HG02610 (cell line): ENCODE measurements around the gene ARSG.
"Not testable (repeated sequence)": the region's sequence is repeated elsewhere in the genome, so short reads cannot be mapped to it uniquely, and the experiment has no call there.

Experiments used
- ATAC-seq: cut with Tn5 transposase; IDR thresholded peaks from one replicate; pipeline ENCODE4 v1.9.1; 2021; ENCODE audit warnings: mild to moderate bottlenecking, moderate library complexity; ENCODE audit not compliant: unreplicated experiment

The ARSG gene

DNA sequence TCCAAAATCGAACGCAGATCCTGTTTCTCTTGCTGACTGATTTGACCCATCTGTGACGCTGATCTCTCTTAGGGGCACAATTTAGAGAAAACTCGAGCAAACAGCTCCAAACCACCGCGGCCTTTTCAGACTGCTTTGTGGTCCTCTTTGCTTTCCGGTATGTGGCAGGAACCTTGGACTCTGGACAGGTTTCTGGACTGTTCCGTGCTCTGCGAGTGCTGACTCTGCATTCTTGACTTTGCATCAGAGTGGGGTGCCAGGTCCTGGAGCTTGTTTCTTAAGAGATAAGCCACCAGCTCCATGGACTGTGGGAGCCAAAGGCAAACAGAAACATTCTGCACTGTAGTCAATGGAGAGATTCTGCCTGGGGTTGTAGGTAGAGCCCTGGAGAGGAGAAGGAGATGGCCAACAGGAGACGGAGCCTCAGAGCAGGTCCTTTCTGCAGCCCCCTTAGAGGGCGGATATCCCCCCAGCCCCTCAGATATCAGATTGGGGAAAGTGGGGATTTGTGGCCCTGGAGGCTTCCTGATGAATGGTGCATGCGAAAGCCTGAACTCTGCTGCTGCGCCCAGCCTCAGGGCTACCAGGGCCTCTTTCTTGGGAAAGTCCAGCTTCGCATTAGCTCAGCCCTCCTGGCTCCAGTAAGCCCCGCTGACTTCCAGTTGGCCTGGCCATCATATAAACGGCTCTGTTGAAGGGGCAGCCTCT, 100.4 kb downstream of the ARSG start:
- ATAC-seq: no peak

DNA sequence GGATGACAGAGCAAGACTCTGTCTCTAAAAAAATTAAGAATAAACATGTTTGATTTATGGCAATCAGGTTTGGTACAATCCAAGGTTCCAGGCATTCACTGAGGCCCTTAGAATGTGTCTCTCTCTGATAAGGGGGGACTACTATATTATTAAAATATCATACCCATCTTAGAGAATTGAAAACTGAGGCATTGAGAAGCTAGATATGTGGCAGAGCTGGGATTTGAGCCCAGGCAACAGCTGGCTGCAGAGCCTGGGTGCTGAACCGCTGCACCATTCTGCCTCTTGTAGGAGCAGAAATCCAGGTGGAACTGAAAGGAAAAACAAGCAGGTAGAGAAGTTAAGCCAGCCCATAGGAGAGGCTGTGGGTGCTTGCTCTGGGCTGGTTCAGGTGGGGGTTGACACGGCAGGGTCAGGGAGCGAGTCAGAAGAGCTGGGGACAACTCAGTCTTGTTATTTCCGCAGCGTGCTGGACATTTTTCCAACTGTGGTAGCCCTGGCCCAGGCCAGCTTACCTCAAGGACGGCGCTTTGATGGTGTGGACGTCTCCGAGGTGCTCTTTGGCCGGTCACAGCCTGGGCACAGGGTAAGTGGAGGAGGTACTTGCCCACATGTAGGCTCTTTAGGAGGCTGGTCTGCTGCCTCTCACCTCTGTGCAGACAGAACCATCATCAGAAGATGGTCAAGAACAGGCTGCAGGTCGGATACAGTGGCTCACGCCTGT, 103.5 kb downstream of the ARSG start:
- no peak for ATAC-seq

DNA sequence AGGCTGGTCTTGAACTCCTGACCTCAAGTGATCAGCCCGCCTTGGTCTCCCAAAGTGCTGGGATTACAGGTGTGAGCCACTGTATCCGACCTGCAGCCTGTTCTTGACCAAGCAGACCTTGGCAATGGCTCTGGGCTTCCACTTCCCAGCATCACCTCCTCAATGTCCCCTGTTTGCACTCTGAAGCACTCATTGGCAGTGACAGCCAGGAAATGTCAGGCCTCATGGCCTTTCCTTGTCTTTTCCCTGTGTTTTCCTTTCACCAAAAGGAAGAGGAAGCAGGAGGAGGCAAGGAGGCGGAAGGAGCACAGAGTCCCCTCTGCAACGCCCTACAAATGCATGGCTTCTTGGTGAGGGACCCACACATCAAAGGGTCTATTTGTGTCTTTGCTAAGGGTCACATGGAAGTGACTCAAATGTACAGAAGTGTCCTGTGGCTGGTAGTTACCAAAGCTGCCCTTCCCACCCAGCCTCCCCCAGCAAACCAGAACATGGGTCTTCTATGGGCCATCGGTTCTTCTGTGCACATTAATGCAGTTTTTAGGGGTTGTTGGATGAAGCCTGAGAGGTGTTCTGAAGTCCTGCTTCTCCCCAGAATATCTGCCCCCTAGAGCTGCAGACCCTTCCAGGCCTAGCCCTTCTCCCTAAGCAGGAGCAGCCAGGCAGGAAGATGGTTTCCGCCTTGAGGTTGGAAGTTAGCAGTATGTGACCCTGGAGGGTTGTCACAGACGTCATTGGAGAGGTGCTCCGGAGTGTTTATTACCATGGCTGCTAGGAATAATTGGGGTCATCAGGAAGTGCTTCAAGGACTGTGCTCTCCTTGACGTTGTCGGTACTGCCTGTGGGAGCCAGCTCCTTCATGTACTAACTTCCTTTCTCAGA, 105.2 kb downstream of the ARSG start:
- ATAC-seq: no peak

DNA sequence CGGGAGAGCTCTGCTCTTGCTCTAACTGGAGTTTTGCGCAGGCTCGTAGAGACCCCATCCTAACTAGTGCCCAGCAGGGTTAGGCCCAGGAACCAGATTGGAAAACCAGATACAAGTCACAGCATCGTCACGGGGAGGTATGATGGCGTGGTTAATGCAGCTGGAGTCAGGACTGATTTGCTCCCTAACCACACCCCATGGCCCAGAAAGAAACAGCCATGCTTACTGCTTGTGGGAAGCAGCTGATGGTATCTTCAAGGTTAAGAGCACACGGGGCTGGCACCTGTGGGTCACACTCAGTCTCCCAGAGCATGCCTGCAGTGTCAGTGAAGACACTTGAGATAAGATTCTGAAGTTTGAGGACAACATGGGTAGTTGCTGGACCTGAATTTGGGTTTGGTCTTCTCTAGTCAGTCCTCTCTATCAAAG, 105.8 kb downstream of the ARSG start:
- no peak for ATAC-seq

DNA sequence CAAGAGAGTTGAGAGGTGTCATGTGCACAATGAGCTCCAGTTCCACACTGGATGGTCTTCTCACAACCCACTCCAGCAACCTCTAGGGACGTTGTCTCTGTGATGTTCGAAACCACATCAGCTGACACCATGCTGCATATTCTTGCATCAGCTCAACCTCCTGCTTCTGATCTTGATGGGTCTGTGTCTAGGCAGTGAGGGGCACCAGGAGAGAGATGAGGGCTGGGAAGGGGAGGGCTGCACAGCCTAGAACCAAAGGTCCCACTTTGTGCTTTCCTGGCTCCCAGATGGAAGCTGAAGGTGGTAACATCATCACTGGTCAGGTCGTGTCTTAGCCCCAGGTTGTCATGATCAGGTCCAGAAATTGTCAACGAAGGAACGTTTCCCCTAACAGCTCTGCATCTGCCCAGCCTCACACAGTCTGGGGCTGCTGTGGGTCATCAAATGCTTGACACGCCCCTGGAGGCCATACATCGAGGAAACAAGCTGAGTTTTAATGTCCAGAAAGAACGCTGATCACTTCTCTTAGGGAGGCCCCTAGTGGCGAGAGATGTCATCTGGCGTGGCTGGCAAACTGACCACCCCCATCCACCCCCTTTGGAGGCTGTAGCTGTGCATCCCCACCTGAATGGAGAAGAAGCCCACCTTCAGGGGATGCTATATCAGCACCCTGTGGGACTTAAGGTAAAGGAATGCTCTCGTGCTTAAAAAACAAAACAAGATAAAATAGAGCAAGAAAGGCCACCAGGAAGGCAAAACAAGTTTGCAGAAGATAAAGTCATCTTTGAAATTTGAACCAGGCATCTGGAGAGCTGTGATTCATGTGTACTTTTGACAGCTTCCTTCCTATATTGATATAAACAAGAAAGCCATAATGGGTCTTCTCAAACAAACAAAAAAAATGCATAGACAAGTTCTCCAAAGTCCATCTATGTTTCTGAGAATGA, 107.7 kb downstream of the ARSG start:
- peak; percentile 70 for ATAC-seq

DNA sequence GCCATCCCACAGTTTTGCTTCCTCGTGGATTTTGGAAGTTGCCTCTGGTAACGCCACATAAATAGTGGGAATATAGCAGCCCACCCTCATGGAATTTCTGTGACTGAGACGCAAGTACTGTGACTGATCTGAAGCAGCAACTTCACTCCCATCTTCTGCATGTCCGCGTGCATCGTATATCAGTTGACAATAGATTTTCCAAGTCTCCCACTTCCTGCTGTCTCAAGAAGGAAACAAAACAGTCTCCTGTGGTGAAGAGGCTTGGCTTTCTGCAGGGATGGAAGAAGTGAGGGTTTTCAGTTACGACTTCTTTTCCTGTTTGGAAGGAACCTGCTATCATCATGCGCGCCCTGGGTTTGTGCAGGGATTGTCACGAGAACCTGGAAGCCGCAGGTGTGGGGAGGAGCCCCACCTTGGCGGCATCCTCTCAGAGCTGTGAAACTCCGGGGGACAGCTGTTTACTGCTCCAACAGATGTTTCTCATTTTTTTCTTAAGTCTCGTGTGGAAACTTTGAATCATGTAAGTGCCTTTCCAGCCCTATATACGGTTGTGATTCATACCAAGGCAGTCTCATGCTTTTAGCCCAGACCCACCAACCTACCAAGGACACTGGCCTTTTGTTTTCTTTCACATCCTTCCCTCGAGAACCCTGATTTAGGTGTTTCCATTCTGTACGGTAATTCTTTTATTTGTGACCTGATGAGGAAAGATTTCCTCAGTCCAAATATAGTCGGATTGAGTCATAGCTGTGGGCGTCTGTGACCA, 108.5 kb downstream of the ARSG start:
- ATAC-seq: no peak

DNA sequence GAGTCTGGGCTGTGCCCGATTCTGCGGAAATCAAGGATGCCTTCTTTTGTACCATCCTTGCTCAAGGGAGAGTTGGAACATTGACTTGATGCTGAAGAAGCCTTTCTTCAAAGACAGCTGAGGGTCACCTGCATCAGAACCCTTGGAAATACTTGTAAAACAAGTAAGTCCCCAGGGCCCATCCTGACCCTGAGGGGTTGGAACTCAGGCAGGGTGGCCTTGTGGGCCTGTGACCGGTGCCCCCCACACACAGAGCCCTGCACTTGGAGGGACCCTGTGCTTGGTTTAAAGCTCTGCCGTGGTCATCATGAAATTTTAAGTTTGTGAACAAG, 109.1 kb downstream of the ARSG start:
- no peak for ATAC-seq

DNA sequence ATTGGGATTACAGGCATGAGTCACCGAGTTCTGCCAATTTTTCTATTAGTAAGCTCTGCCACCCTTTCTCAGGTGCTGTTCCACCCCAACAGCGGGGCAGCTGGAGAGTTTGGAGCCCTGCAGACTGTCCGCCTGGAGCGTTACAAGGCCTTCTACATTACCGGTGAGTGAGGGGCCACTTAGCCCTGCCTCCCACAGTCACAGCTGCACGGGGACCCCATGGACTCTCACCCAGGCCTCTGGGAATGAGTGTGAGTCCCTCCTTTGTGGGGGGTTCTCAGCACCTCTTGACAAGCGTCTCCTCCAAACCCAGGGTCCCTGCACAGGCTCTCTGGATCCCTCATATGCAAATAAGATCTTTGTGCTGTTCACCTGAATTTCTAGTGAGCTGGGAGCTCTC, 110.0 kb downstream of the ARSG start:
- no peak for ATAC-seq

DNA sequence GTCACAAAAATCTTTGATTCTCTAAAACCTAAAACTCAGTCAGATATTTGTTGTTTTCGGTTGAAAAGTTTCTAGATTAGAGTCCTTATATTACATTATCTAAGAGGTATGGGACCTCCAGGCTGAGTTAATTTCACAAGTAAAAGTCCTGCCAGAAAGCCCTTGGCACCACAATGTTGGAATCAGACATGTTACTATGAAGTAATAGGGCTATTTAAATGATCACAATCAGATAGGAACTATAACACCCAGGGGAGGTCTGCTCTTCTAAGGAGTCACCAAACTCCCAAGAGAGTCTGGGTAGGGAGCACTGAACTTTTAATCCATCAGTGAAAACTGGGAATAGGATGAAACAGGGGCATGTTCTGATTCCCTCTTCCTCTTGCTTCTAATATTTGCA, 111.8 kb downstream of the ARSG start:
- ATAC-seq: no peak

DNA sequence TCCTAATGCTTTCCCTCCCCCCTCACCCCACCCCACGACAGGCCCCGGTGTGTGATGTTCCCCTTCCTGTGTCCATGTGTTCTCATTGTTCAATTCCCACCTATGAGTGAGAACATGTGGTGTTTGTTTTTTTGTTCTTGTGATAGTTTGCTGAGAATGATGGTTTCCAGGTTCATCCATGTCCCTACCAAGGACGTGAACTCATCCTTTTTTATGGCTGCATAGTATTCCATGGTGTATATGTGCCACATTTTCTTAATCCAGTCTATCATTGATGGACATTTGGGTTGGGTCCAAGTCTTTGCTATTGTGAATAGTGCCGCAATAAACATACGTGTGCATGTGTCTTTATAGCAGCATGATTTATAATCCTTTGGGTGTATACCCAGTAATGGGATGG, 112.5 kb downstream of the ARSG start:
- ATAC-seq: not testable (repeated sequence)

DNA sequence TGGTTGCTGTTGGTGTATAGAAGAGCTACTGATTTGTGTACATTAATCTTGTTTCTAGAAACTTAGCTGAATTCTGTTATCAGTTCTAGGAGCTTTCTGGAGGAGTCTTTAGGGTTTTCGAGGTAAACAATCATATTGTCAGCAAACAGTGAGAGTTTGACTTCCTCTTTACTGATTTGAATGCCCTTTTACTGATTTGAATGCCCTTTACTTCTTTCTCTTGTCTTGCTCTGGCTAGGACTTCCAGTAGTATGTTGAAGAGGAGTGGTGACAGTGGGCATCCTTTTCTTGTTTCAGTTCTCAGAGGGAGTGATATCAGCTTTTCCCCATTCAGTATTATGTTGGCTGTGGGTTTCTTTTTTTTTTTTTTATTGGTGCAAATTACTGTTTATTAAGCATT, 116.4 kb downstream of the ARSG start:
- not testable (repeated sequence) for ATAC-seq

DNA sequence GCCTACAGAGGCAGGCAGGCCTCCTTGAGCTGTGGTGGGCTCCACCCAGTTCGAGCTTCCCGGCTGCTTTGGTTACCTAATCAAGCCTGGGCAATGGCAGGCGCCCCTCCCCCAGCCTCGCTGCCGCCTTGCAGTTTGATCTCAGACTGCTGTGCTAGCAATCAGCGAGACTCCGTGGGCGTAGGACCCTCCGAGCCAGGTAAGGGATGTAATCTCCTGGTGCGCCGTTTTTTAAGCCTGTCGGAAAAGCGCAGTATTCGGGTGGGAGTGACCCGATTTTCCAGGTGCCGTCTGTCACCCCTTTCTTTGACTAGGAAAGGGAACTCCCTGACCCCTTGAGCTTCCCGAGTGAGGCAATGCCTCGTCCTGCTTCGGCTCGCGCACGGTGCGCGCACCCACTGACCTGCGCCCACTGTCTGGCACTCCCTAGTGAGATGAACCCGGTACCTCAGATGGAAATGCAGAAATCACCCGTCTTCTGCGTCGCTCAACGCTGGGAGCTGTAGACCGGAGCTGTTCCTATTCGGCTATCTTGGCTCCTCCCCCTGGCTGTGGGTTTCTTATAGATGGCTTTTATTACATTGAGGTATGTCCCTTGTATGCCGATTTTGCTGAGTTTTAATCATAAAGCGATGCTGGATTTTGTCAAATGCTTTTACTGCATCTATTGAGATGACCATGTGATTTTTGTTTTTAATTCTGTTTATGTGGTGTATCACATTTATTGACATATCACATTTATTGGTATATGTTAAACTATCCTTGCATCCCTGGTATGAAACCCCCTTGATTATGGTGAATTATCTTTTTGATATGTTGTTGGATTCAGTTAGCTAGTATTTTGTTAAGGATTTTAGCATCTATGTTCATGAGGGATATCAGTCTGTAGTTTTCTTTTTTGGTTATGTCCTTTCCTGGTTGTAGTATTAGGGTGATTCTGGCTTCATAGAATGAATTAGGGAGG, 122.6 kb downstream of the ARSG start:
- not testable (repeated sequence) for ATAC-seq

DNA sequence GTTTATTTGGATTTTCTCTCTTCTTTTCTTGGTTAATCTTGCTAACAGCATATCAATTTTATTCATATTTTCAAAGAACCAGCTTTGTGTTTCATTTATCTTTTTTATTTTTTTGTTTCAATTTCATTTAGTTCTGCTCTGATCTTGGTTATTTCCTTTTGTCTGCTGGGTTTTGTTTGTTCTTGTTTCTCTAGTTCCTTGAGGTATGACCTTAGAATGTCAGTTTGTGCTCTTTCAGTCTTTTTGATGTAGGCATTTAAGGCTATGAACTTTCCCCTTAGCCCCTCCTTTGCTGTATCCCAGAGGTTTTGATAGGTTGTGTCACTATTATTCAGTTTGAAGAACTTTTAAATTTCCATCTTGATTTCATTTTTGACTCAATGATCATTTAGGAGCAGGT, 123.6 kb downstream of the ARSG start:
- not testable (repeated sequence) for ATAC-seq

DNA sequence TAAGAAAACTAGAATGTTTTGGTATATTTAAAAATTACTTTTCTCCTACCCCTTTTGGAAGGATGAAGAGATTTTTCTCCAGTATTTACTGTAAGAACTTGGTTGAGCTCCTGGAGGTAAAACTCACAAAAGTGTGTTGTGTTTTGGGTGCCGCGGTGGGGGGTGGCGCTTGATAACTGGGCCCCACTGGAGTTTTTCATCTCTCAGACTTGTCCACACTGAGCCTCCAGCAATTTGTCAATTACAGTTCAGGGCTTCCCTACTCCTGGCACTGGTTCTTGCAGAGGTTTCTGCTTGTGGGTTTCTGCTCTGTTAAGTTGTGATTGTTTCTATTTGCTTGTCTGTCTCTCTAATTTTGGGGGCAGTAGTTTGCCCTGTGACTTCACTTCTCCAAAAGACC, 126.0 kb downstream of the ARSG start:
- ATAC-seq: no peak

DNA sequence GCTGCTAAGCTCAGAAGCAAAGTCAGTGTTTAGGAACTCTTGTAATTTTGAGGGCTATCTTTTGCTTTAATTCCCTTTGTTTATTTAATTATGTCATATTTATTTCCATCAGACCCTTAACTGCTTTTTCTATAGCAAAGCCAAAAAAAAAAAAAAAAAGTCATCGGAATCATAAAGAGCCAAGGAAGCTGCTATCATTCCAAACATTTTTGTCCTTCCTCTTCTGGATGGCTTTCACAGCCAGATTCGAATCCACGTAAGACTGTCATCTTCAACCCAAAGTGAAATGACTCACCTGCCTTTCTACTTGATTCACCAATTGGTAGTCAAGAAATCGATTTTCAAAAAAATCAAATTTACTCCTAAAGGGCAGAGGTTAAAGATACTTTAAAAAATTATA, 127.6 kb downstream of the ARSG start:
- no peak for ATAC-seq

DNA sequence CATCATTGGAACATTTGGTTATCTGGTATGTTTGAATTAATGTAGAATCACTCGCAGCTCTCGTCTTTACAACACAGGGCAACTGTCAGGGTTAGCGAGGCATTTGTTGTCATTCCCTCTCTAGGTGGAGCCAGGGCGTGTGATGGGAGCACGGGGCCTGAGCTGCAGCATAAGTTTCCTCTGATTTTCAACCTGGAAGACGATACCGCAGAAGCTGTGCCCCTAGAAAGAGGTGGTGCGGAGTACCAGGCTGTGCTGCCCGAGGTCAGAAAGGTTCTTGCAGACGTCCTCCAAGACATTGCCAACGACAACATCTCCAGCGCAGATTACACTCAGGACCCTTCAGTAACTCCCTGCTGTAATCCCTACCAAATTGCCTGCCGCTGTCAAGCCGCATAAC, 128.8 kb downstream of the ARSG start:
- no peak for ATAC-seq

DNA sequence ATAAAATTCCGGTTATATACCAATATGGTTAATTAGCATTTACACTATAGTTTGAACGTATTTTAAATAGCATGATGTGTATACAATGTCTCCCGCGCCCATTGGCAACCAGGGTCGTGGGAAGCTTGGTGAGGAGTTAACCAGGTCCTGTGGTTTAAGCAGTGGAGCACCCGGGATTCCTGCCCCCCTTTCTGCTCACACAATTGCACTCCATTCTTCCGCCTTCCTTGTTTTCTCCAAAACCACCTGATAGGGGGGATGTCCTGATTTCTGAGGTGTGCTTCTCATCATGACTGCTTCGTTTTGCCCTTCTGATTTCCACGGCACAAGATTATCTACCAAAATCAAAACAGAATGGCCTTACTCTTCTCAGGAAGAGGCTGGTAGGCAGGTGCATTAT, 130.2 kb downstream of the ARSG start:
- ATAC-seq: no peak

DNA sequence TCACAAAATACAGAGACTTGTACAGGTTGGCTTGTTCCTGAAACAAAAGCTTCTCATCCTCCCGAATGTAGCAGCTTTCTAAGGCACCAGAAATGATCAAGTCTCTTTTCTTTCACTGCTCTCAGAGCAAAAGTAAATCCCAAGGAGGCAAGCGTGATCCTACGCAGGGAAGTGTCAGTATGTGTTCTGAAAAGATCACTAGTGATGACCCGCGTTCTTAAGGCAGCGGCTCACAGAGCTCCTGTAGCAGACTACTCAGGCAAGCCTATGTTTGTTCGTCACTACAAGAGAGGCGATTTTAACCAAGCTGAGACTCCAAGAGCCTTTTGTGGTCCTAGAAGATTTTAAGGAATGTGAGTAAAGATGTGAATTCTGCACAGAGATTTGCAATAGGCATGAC, 131.5 kb downstream of the ARSG start:
- ATAC-seq: no peak

DNA sequence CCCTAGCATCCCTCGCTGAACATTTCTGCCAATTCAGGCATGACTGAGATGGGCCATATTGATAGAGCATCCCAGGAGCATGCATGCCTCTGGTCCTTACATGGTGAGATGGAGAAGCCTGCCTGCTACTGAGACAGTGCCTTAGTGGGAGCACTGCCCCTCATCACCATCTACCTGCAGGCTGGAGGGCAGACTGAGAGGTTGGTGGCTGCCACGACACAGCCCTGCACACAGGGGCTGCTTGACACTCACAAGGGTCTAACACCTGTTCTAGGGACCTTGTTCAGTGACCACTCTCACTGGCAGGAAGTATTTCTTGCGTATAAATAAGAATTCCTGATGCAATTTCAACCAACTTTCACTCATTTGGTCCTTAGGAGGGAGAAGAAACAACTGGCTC, 132.0 kb downstream of the ARSG start:
- no peak for ATAC-seq
